ENCODE measurements around the gene SCUBE3.

The SCUBE3 gene

GRCh38 chr6:35177596-35177995 lies 36.2 kb upstream of the SCUBE3 start:
- TF ChIP-seq CTCF (IDR thresholded peaks at IDR 0.05; ENCODE audit: borderline replicate concordance, extremely low read depth, low read length, poor library complexity, severe bottlenecking) (no peak), EZH2 (IDR thresholded peaks at IDR 0.05; ENCODE audit: borderline replicate concordance, low read depth, low read length, severe bottlenecking) (no peak)
- no peak overlapping the region for H2AFZ ChIP-seq (ENCODE audit: low read depth, low read length)
- no peaks in the 10 kb centered on the region for H3K9me3 ChIP-seq (ENCODE audit: insufficient read depth, low read length, severe bottlenecking)
- H3K79me2 ChIP-seq (ENCODE audit: insufficient read depth, low read length): no peaks in the 10 kb centered on the region
- no peak for ATAC-seq (ENCODE audit: insufficient read depth, low read depth)
- H3K27ac ChIP-seq (ENCODE audit: low read length): no peak overlapping the region
- H4K20me1 ChIP-seq (ENCODE audit: insufficient read depth, low read length): no peaks in the 10 kb centered on the region
- no peak overlapping the region for H3K4me3 ChIP-seq (ENCODE audit: low read depth in 1 of 2, low read length in 2 of 2)
- peaks cover 10% of the 10 kb centered on the region for H3K27me3 ChIP-seq (ENCODE audit: insufficient read depth, low read length, poor library complexity)
- H3K36me3 ChIP-seq (ENCODE audit: insufficient read depth, low read length): no peaks in the 10 kb centered on the region
- H3K9ac ChIP-seq (ENCODE audit: low read depth, low read length): no peak overlapping the region
- no peak for DNase-seq
- no peaks in the 10 kb centered on the region for H3K4me1 ChIP-seq (ENCODE audit: insufficient read depth, low read length)
- H3K4me2 ChIP-seq (ENCODE audit: insufficient read depth, low read length): no peak overlapping the region

GRCh38 chr6:35178012-35178411 lies 35.7 kb upstream of the SCUBE3 start:
- H3K27ac ChIP-seq (ENCODE audit: low read length): no peak overlapping the region
- no peak for DNase-seq
- TF ChIP-seq CTCF (IDR thresholded peaks at IDR 0.05; ENCODE audit: borderline replicate concordance, extremely low read depth, low read length, poor library complexity, severe bottlenecking): no peak
- no peak for TF ChIP-seq EZH2 (IDR thresholded peaks at IDR 0.05; ENCODE audit: borderline replicate concordance, low read depth, low read length, severe bottlenecking)

GRCh38 chr6:35178932-35179832 lies 34.6 kb upstream of the SCUBE3 start:
- H4K20me1 ChIP-seq (ENCODE audit: insufficient read depth, low read length): no peaks in the 10 kb centered on the region
- H3K4me1 ChIP-seq (ENCODE audit: insufficient read depth, low read length): no peaks in the 10 kb centered on the region
- H3K4me3 ChIP-seq (ENCODE audit: low read depth in 1 of 2, low read length in 2 of 2): no peak overlapping the region
- no peak overlapping the region for H3K27ac ChIP-seq (ENCODE audit: low read length)
- H3K79me2 ChIP-seq (ENCODE audit: insufficient read depth, low read length): no peaks in the 10 kb centered on the region
- ATAC-seq (ENCODE audit: insufficient read depth, low read depth) (no peak), DNase-seq (no peak)
- no peaks in the 10 kb centered on the region for H3K36me3 ChIP-seq (ENCODE audit: insufficient read depth, low read length)
- no peak overlapping the region for H2AFZ ChIP-seq (ENCODE audit: low read depth, low read length)
- no peak overlapping the region for H3K4me2 ChIP-seq (ENCODE audit: insufficient read depth, low read length)
- H3K9ac ChIP-seq (ENCODE audit: low read depth, low read length): no peak overlapping the region
- H3K27me3 ChIP-seq (ENCODE audit: insufficient read depth, low read length, poor library complexity): peaks cover 7% of the 10 kb centered on the region
- TF ChIP-seq EZH2 (IDR thresholded peaks at IDR 0.05; ENCODE audit: borderline replicate concordance, low read depth, low read length, severe bottlenecking) (no peak), CTCF (IDR thresholded peaks at IDR 0.05; ENCODE audit: borderline replicate concordance, extremely low read depth, low read length, poor library complexity, severe bottlenecking) (no peak)
- no peaks in the 10 kb centered on the region for H3K9me3 ChIP-seq (ENCODE audit: insufficient read depth, low read length, severe bottlenecking)

More at GRCh38 chr6:35178012-35178411, 35.7 kb upstream of the SCUBE3 start:
- Histone ChIP-seq H3K4me3 (ENCODE audit: low read depth in 1 of 2, low read length in 2 of 2) (no peak overlapping the region), H3K9me3 (ENCODE audit: insufficient read depth, low read length, severe bottlenecking) (no peaks in the 10 kb centered on the region), H3K36me3 (ENCODE audit: insufficient read depth, low read length) (no peaks in the 10 kb centered on the region), H3K79me2 (ENCODE audit: insufficient read depth, low read length) (no peaks in the 10 kb centered on the region), H3K9ac (ENCODE audit: low read depth, low read length) (no peak overlapping the region), H4K20me1 (ENCODE audit: insufficient read depth, low read length) (no peaks in the 10 kb centered on the region), H3K4me1 (ENCODE audit: insufficient read depth, low read length) (no peaks in the 10 kb centered on the region), H3K4me2 (ENCODE audit: insufficient read depth, low read length) (no peak overlapping the region), H2AFZ (ENCODE audit: low read depth, low read length) (no peak overlapping the region), H3K27me3 (ENCODE audit: insufficient read depth, low read length, poor library complexity) (peaks cover 10% of the 10 kb centered on the region)
- no peak for ATAC-seq (ENCODE audit: insufficient read depth, low read depth)
